Tongue (tissue), 2 donors: ENCODE measurements around the gene RNF213. TPM values are rescaled to one million over a fixed set of nuclear protein-coding genes. Genes with fewer than 3 reads are reported as not detected.
A peak's percentile ranks its signal among the peaks of the same experiment; 100 is the strongest.

Experiments used
- DNase-seq: peaks from one replicate; pipeline ENCODE4 v3.0.0-alpha.2; 2015
- total RNA-seq: library from RNA; depleted of rRNA; stranded (reverse); fragments of >200 nt; gene quantifications from one replicate; pipeline ENCODE4 v1.2.3, GENCODE V29; 2014

RNF213 gene
- total RNA-seq = 66.8 TPM

DNA sequence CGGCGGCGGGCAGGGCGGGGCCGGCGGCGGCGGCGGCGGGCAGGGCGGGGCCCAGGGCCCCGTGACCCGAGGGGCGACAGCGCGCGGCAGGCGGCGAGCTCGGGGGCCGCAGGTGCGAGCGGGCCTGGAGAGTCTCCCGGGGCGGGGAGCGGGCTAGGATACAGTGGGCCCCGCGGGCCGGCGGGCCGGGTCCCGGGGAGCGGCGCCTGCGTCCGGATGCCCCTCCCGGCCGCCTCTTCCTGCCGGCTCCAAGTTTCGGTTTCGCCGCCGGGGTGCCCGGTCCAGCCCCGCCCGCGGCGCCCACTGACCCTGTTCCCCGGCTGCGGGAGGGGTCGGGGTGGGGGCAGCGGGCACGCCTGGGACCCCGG is at the start of gene RNF213:
Gene RNF213 (plus strand): TSS at position 62 of the 368 bp plus-strand sequence. CDS start 2,830 bp downstream, outside the sequence.
- peak; percentile 47 for DNase-seq

DNA sequence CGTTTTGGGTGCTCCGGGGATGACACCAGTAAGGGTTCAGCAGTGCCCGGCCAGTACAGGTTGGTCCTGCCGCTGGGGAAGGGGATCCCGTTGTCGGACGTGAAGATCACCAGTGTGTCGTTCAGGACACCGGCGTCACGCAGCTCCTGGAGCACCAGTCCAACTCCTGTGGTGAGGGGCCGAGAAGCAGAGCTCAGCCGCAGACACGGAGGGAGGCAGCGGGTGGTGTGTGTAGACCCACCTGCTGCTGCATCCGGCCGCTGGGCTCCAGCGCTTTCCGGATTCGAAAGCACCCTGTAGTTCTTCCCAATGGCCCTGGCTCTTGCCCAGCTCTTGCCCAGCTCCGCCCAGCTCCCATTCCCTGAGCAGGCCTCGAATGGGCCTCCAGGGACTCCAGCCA is 48.5 kb upstream of the RNF213 start:
- no peak for DNase-seq

DNA sequence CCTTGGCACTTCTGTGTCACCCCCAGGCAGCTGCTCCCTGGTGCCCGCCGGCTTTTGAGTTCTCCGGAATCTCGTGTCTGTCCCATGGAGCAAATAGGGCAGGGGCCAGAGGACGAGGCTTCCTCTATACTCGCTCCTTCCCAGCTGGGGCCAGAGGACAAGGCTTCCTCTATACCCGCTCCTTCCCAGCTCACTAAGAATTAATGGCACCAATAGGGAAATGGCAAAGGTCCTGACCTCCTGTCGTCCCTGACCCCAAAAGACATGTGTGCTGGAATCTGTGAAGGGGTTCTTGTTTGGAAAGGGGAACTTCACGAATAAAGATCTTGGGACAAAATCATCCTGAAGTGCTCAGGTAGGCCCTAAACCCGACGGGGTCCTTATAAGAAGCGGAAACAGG is 48.1 kb upstream of the RNF213 start:
- DNase-seq = no peak

DNA sequence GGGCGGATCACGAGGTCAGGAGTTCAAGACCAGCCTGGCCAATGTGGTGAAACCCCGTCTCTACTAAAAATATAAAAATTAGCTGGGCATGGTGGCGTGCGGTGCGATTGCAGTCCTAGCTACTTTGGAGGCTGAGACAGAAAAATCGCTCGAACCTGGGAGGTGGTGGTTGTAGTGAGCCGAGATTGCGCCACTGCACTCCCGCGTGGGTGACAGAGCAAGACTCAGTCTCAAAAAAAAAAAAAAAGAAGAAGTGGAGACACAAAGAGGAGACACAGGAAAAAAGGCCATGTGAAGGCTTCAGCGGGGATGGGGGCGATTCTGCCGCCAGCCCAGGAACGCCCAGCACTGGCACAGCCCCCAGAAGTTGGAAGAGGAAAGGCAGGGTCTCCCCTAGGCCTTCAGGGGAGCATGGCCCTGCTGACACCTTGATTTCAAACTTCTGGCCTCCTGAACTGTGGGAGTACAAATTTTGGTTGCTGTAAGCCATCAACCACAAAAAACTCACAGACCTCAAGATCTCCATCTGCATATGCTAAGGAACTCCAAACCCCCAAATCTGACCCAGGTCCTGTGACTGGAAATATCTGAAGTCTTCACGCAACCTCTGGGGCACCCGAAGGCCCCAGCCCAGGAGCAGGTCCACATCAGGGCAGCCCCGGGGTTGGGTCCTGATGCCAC is 47.5 kb upstream of the RNF213 start:
- DNase-seq = no peak

DNA sequence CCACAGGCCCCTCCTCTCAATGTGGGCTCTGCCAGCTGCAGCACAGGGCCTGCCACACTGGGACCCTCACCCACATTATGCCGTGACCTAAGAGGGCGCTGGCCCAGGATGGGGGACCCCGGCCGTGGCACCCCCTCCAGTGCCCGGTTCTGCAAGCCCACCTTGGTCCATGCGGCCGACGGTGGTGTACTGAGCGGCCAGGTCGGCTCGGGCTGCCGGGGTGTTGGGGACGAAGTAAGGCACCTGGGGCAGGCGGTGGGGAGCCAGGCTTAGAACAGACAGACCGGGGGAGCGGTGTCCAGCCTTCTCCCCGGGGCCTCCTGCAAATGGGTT is 47.0 kb upstream of the RNF213 start:
- no peak for DNase-seq

GRCh38 chr17:80214012-80214877 is 46.4 kb upstream of the RNF213 start:
- no peak for DNase-seq

GRCh38 chr17:80214878-80215210 is 45.8 kb upstream of the RNF213 start:
- DNase-seq = no peak

DNA sequence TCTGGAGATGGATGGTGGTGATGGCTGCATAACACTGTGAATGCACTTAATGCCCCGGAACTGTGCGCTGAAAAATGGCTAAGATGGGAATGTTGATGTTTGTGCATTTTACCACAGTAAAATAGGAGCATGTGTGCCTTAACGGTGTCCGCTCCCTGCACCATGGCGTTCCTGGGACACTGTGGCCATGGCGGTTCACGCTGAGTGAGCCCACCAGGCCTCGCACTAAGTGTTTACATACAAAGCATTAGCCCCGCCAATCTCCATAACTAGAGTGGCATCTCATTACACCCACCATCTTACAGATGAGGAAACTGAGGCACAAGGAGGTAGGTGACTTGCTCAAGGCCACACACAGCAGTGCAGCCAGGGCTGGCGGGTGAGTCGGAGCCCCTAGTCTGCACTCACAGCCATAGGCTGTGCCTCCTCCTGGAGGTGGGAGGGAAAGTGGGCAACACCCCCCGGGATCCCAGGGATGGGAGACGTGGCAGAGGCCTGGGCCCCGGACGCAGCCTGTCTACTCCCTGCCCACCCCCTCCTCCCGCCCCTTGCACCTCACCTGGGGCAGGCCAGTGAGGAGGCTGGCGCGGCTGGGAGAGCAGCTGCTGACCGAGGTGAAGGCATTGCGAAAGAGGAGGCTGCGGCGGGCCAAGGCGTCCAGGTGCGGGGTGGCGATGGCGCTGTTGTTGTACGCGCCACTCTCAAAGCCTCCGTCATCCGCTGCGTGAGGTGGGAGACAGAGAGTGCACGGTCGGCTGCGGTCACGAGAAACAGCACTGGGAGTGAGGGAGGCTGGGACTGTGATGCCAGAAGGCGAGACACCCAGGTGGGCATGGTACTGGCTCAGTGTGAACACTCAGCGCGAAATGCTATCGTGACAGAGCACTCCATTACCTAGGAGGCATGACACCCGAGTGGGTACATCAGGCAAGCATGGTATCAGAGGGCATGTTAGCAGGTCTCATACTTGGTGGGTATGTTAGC is 43.9 kb upstream of the RNF213 start:
- DNase-seq = no peak

- DNase-seq = no peak
Measured at GRCh38 chr17:80217703-80218362, 42.8 kb upstream of the RNF213 start.

- DNase-seq = no peak
Measured at GRCh38 chr17:80218391-80218790, 42.3 kb upstream of the RNF213 start.

GRCh38 chr17:80219013-80219762 is 41.5 kb upstream of the RNF213 start:
- DNase-seq = peak; percentile 61

DNA sequence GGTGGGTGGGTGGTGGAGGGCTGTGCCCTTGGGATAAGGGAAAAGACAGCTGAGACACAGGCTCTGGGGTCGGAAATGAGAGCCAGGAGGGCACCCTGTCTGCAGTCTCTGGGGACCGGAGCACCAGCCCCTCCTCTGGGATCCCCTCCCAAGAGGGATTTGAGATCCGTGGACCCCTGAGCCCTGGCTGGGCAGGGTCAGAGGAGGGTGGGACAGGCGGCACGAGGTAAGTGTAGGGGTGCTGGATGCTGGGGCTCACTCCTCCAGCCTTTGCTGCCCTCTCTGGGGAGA is 40.9 kb upstream of the RNF213 start:
- no peak for DNase-seq

DNA sequence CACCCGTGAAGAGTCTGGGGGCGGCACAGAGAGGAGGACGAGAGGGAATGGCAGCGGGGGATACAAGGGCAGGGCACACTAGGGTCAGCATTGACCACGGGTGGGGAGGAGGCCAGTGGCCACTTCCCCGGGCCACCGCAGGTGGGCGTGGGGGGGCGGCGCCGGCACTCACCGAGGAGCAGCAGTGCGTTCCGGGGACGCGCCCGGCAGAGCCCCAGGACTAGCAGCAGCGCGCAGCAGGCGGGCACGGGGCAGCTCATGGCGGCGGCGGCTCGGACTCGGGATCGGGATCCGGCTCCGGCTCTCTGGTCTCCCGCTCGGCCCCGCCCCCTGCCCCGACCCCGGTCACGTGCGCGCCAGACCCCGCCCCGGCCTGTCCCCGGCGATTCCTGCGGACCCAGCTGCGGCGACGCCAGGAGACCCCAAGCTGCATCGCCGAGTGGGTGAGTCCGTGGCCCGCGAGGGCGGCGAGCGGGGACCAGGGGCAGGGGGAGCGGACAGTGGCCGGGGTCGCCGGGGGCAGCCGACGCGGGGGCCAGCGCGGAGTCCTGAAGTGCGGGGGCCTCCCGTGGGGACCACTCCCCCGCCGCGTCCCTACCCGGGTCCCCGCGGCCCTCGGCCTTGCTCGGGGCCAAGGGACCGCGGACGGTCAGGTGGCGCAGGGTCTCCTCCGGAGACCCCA is 40.5 kb upstream of the RNF213 start, which contains the start of the genes SGSH and SLC26A11:
Gene SGSH (minus strand): TSS at position 280 of the 682 bp plus-strand sequence. CDS start 20 bp downstream, at position 260.
Gene SLC26A11 (plus strand): TSS at position 374 of the 682 bp plus-strand sequence. CDS start 1,134 bp downstream, outside the sequence.
- peak; percentile 83 for DNase-seq

DNA sequence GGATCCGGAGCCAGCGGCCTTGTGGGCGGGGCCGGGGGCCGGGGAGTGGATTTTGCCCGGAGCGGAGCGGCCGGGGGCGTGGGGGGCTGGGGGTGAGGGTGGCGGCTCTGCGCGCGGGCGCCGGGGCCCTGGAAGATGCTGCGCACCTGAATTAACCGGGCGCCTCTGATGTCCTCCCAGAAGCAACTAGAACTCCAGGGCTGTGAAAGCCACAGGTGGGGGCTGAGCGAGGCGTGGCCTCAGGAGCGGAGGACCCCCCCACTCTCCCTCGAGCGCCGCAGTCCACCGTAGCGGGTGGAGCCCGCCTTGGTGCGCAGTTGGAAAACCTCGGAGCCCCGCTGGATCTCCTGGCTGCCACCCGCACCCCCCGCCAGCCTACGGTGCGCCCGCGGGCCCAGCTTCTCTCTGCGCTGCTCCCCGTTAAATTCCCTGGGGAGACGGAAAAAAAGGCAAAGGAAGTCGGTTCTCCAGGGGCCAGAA is 39.9 kb upstream of the RNF213 start:
- DNase-seq = peak; percentile 44

- DNase-seq = no peak
Measured at GRCh38 chr17:80221351-80222105, 39.1 kb upstream of the RNF213 start.

GRCh38 chr17:80222376-80223141 is 38.1 kb upstream of the RNF213 start:
- DNase-seq = no peak

DNA sequence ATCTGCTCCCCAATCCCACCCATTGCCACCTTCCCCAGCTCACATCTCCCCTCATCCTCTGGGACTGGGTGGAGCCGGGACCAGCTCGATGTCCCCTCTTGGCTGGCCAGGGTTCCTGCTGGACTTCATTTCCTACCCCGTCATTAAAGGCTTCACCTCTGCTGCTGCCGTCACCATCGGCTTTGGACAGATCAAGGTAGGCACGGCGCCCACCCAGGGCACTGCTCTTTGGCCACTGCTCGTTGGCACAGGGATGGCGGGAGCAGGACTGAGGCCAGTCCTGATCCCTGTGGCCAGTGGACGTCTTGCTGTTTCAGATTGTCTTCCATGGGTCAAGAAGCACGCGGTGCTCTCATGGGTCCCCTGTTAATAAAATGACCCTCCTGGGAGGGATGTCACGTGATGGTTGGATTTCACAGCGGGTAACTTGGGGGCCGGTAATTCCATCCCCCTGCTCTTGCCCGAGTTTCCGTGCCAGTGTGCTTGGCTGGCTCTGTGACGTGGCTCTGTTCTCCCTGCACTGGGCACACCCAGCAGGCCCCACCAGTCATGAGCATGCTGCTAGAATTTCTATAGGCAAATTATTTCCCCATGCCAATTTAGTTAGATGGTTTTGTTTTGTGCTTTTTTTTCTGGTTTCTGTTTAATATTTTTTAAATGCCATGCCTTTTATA is 37.4 kb upstream of the RNF213 start:
- DNase-seq = no peak

DNA sequence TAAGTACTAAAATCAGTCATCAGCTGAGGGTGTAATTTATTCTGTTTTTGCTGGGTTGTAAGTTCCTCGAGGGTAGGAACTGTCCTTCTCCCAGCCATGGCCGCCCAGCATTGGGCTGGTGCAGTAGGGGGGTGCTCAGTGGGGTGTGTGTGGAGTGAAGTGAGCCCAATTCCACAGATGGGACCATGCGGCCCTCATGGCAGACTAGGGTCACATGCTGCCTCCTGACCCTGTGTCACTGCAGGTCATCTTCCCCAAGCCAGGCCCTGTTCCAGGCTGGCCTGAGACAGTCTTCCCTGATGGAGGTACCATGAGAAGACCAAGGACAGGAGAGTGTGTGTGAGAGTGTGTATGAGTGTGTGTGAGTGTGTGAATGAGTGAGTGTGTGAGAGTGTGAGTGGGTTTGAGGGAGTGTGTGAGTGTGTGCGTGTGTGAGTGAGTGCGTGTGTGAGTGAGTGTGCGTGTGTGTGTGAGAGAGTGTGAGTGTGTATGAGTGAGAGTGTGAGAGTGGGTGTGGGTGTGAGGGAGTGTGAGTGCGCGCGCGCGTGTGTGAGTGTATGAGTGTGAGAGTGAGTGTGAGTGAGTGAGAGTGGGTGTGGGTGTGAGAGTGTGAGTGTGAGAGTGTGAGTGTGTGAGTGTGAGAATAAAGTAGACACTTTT is 36.7 kb upstream of the RNF213 start:
- DNase-seq = no peak
